Keratinocyte (primary cell): ENCODE data around the gene MEGF10. TPM values are rescaled to one million over a fixed set of nuclear protein-coding genes. Genes with fewer than 3 reads are reported as not detected.

Experiments used
- DNase-seq: peaks from one replicate; pipeline ENCODE4 v3.0.0-alpha.2; 2011; ENCODE audit warnings: low read depth, missing footprints, low spot score
- FAIRE-seq: peaks from 2 replicates; lab custom pipeline; 2011; peaks lifted over from hg19 to GRCh38; lab: Jason Lieb, UNC
- H2AFZ ChIP-seq: 2 replicates; pipeline ENCODE4 v1.6.0; 2012; ENCODE audit warnings: low read length, control low read depth, inconsistent platforms; ENCODE audit not compliant: control insufficient read depth
- H3K27ac ChIP-seq: 2 replicates; pipeline ENCODE4 v1.5.1; 2011; ENCODE audit warnings: low read length; ENCODE audit not compliant: control insufficient read depth, insufficient read depth
- H3K27me3 ChIP-seq: 3 replicates; pipeline ENCODE4 v1.6.0; 2011; ENCODE audit warnings: low read length; ENCODE audit not compliant: control insufficient read depth, insufficient read depth; ENCODE audit errors: extremely low read depth
- H3K36me3 ChIP-seq, 2 experiments: 2 replicates in 1 of 2; 3 replicates in 1 of 2; pipeline ENCODE4 v1.5.1; 2011; ENCODE audit warnings: low read length in 2 of 2, mild to moderate bottlenecking in 1 of 2; ENCODE audit not compliant: control insufficient read depth in 2 of 2, insufficient read depth in 2 of 2; ENCODE audit errors: extremely low read depth in 1 of 2
- H3K4me1 ChIP-seq: 3 replicates; pipeline ENCODE4 v1.5.1; 2011; ENCODE audit warnings: low read length; ENCODE audit not compliant: control insufficient read depth, insufficient read depth; ENCODE audit errors: extremely low read depth
- H3K4me2 ChIP-seq: 3 replicates; pipeline ENCODE4 v1.6.0; 2011; ENCODE audit warnings: low read depth, low read length; ENCODE audit not compliant: control insufficient read depth, insufficient read depth; ENCODE audit errors: extremely low read depth
- H3K4me3 ChIP-seq, 3 experiments: fragments of 200-600 bp in 1 of 3; sonication (generic) in 1 of 3; 2 replicates in 2 of 3; 3 replicates in 1 of 3; pipeline ENCODE4 v1.5.1; 2011 to 2016; ENCODE audit warnings: low read length in 3 of 3, mild to moderate bottlenecking in 3 of 3, control low read depth in 2 of 3, inconsistent platforms in 1 of 3, low read depth in 1 of 3, mixed read lengths in 1 of 3, mixed run types in 1 of 3, moderate library complexity in 1 of 3; ENCODE audit not compliant: control insufficient read depth in 2 of 3, insufficient read depth in 2 of 3; ENCODE audit errors: extremely low read depth in 1 of 3
- H3K79me2 ChIP-seq: 2 replicates; pipeline ENCODE4 v1.6.0; 2012; ENCODE audit warnings: low read length; ENCODE audit not compliant: control insufficient read depth, insufficient read depth
- H3K9ac ChIP-seq: 3 replicates; pipeline ENCODE4 v1.6.0; 2011; ENCODE audit warnings: low read length; ENCODE audit not compliant: control insufficient read depth, insufficient read depth; ENCODE audit errors: extremely low read depth
- H3K9me1 ChIP-seq: 3 replicates; pipeline ENCODE4 v1.6.0; 2011; ENCODE audit warnings: low read length; ENCODE audit not compliant: control insufficient read depth, insufficient read depth; ENCODE audit errors: extremely low read depth
- H3K9me3 ChIP-seq: 2 replicates; pipeline ENCODE4 v1.5.1; 2012; ENCODE audit warnings: low read depth, low read length; ENCODE audit not compliant: control insufficient read depth
- H4K20me1 ChIP-seq: 3 replicates; pipeline ENCODE4 v1.6.0; 2011; ENCODE audit warnings: low read length; ENCODE audit not compliant: control insufficient read depth, insufficient read depth; ENCODE audit errors: extremely low read depth
- EZH2 ChIP-seq: IDR thresholded peaks from one replicate; pipeline ENCODE4 v1.6.1; 2012; ENCODE audit warnings: inconsistent platforms, mild to moderate bottlenecking, low read length, moderate library complexity
- dilution Hi-C: fragments of 300-500 bp; cut with MboI; formaldehyde crosslinking; loops from one replicate; pipeline ENCODE4 v1.7.0; 2020; ENCODE audit warnings: low sequenced_read_pairs; ENCODE audit not compliant: extremely low pct_ligation_motif_present
- polyA plus RNA-seq, 5 experiments: library from polyadenylated mRNA; depleted of rRNA in 3 of 5; stranded (reverse) in 3 of 5; stranded (forward) in 1 of 5; unstranded in 1 of 5; fragments of >200 nt; gene quantifications; 1 replicate in 1 of 5; 2 replicates in 3 of 5; 3 replicates in 1 of 5; pipeline versions ENCODE4 v1.2.1 to v1.2.3, GENCODE V29; 2011 to 2012; ENCODE audit warnings: missing spikeins in 2 of 5, low read depth in 1 of 5, low replicate concordance in 1 of 5
- TF ChIP-seq, protein P1 (sequence below), 3 experiments: IDR thresholded peaks in 1 of 3; conservative IDR thresholded peaks in 1 of 3; optimal IDR thresholded peaks in 1 of 3; 2 replicates in 2 of 3; 3 replicates in 1 of 3; pipeline versions ENCODE3 to v1.5.1; 2011; ENCODE audit warnings: low read length in 3 of 3, mild to moderate bottlenecking in 3 of 3, moderate library complexity in 2 of 3, control low read depth in 1 of 3, inconsistent platforms in 1 of 3; ENCODE audit not compliant: insufficient read depth in 2 of 3; ENCODE audit errors: extremely low read depth in 1 of 3

The MEGF10 gene
- polyA plus RNA-seq, 1 donor (not counting 4 experiments of a cell fraction or from before 2014, with no cell fraction given), result not detected

- no peaks in the 10 kb centered on the region for H3K9me1 ChIP-seq
- FAIRE-seq, result no peak
- H3K79me2 ChIP-seq, result no peaks in the 10 kb centered on the region
- H3K27me3 ChIP-seq, result no peaks in the 10 kb centered on the region
- no peaks in the 10 kb centered on the region for H3K9me3 ChIP-seq
- dilution Hi-C loops, result no loop called here
- H3K27ac ChIP-seq, result no peak overlapping the region
- H3K4me2 ChIP-seq, result no peak overlapping the region
- TF ChIP-seq EZH2, result no peak
- TF ChIP-seq, protein P1, sequence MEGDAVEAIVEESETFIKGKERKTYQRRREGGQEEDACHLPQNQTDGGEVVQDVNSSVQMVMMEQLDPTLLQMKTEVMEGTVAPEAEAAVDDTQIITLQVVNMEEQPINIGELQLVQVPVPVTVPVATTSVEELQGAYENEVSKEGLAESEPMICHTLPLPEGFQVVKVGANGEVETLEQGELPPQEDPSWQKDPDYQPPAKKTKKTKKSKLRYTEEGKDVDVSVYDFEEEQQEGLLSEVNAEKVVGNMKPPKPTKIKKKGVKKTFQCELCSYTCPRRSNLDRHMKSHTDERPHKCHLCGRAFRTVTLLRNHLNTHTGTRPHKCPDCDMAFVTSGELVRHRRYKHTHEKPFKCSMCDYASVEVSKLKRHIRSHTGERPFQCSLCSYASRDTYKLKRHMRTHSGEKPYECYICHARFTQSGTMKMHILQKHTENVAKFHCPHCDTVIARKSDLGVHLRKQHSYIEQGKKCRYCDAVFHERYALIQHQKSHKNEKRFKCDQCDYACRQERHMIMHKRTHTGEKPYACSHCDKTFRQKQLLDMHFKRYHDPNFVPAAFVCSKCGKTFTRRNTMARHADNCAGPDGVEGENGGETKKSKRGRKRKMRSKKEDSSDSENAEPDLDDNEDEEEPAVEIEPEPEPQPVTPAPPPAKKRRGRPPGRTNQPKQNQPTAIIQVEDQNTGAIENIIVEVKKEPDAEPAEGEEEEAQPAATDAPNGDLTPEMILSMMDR (optimal IDR thresholded peaks at IDR 0.05 in 1 of 3, IDR thresholded peaks at IDR 0.05 in 1 of 3, conservative IDR thresholded peaks at IDR 0.05 in 1 of 3; ENCODE audit: extremely low read depth in 1 of 3, insufficient read depth in 2 of 3, low read length in 3 of 3), result no peak
- H4K20me1 ChIP-seq, result no peaks in the 10 kb centered on the region
- no peak for DNase-seq
- H3K36me3 ChIP-seq, result no peaks in the 10 kb centered on the region
- no peak overlapping the region for H3K4me3 ChIP-seq
- H3K4me1 ChIP-seq, result no peaks in the 10 kb centered on the region
- no peak overlapping the region for H2AFZ ChIP-seq
- H3K9ac ChIP-seq, result no peak overlapping the region
Observed at GRCh38 chr5:127472700-127473099, 182.1 kb downstream of the MEGF10 start.

- H3K36me3 ChIP-seq, result no peaks in the 10 kb centered on the region
- H3K9me1 ChIP-seq, result no peaks in the 10 kb centered on the region
- no peak overlapping the region for H3K4me2 ChIP-seq
- H3K79me2 ChIP-seq, result no peaks in the 10 kb centered on the region
- FAIRE-seq (no peak), DNase-seq (no peak)
- H3K27me3 ChIP-seq, result no peaks in the 10 kb centered on the region
- H3K4me1 ChIP-seq, result no peaks in the 10 kb centered on the region
- no peak overlapping the region for H3K9ac ChIP-seq
- H3K27ac ChIP-seq, result no peak overlapping the region
- no peaks in the 10 kb centered on the region for H3K9me3 ChIP-seq
- dilution Hi-C loops, result no loop called here
- no peak overlapping the region for H3K4me3 ChIP-seq
- TF ChIP-seq, protein P1 (optimal IDR thresholded peaks at IDR 0.05 in 1 of 3, IDR thresholded peaks at IDR 0.05 in 1 of 3, conservative IDR thresholded peaks at IDR 0.05 in 1 of 3; ENCODE audit: extremely low read depth in 1 of 3, insufficient read depth in 2 of 3, low read length in 3 of 3), result no peak
- TF ChIP-seq EZH2, result no peak
- no peak overlapping the region for H2AFZ ChIP-seq
- H4K20me1 ChIP-seq, result no peaks in the 10 kb centered on the region
Observed at GRCh38 chr5:127486471-127486870, 195.9 kb downstream of the MEGF10 start.
